Gastroesophageal sphincter (tissue), 3 donors: ENCODE data around the gene CRIM1.

Experiments used
- CTCF ChIP-seq, 4 experiments: fragments of 200-600 bp in 2 of 4; fragments of 450-650 bp in 2 of 4; sonication (generic) in 1 of 4; IDR thresholded peaks; one replicate each; pipeline ENCODE4 v1.5.1; 2017 to 2019; ENCODE audit warnings: antibody characterized with exemption in 4 of 4, mild to moderate bottlenecking in 2 of 4, moderate library complexity in 2 of 4
- POLR2A ChIP-seq, 2 donors: fragments of 450-650 bp; IDR thresholded peaks; one replicate each; pipeline ENCODE4 v1.6.1; 2017; ENCODE audit warnings: antibody characterized with exemption in 2 of 2, mild to moderate bottlenecking in 2 of 2, moderate library complexity in 1 of 2

DNA sequence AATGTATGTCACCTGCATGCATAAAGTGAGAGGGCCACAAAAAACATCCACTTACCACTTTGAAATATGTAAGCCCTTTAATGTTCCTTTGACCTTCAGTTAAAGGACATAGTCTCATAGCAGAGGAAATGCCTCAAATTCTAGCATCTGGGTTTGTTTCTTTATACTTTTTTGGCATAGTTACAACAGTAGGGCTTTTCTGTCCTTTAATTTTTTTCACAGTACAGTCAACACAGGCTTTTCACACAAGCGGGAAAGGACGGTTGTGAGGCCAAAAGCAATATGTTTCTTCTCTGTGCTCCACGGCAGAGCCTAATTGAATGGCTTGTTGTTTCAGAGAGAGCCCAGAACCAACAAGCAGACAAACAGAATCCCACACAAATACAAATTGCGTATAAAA is 57.6 kb downstream of the CRIM1 start:
- TF ChIP-seq CTCF (IDR thresholded peaks at IDR 0.05) (no peak), POLR2A (IDR thresholded peaks at IDR 0.05) (no peak)
